ENCODE measurements around the gene MAML3. TPM values are rescaled to one million over a fixed set of nuclear protein-coding genes. Genes with fewer than 3 reads are reported as not detected.

Gene MAML3
- total RNA-seq, 1 donor from 2014 or later: 24.8 TPM

- Mint-ChIP-seq H3K9me3 (no peaks in the 10 kb centered on the region), H3K4me3 (no peak overlapping the region)
Observed at GRCh38 chr4:139756391-139757180, 397.4 kb downstream of the MAML3 start.

GRCh38 chr4:139754938-139755337 lies 399.0 kb downstream of the MAML3 start:
- no peak overlapping the region for H3K4me3 Mint-ChIP-seq
- H3K36me3 Mint-ChIP-seq: no peaks in the 10 kb centered on the region
- H3K27ac Mint-ChIP-seq: no peak overlapping the region
- peaks cover 47% of the 10 kb centered on the region for H3K4me1 Mint-ChIP-seq
- no peak for TF ChIP-seq CTCF (IDR thresholded peaks at IDR 0.05; ENCODE audit: unreplicated experiment)
- H3K27me3 Mint-ChIP-seq (ENCODE audit: low read depth): no peaks in the 10 kb centered on the region
- DNase-seq (ENCODE audit: low spot score in 2 of 2, unreplicated experiment in 2 of 2): no peak
- H3K9me3 Mint-ChIP-seq: no peaks in the 10 kb centered on the region

More at GRCh38 chr4:139756391-139757180, 397.4 kb downstream of the MAML3 start:
- H3K36me3 Mint-ChIP-seq: no peaks in the 10 kb centered on the region
- no peak for TF ChIP-seq CTCF (IDR thresholded peaks at IDR 0.05; ENCODE audit: unreplicated experiment)
- H3K27me3 Mint-ChIP-seq (ENCODE audit: low read depth): no peaks in the 10 kb centered on the region
- H3K27ac Mint-ChIP-seq: no peak overlapping the region
- H3K4me1 Mint-ChIP-seq: peaks cover 37% of the 10 kb centered on the region
- no peak for DNase-seq (ENCODE audit: low spot score in 2 of 2, unreplicated experiment in 2 of 2)

GRCh38 chr4:139753686-139754085 lies 400.3 kb downstream of the MAML3 start:
- Mint-ChIP-seq H3K27ac (peak overlapping the region; percentile 8), H3K27me3 (ENCODE audit: low read depth) (no peaks in the 10 kb centered on the region), H3K4me3 (no peak overlapping the region), H3K36me3 (no peaks in the 10 kb centered on the region), H3K9me3 (no peaks in the 10 kb centered on the region), H3K4me1 (peaks cover 58% of the 10 kb centered on the region)
- no peak for DNase-seq (ENCODE audit: low spot score in 2 of 2, unreplicated experiment in 2 of 2)
- no peak for TF ChIP-seq CTCF (IDR thresholded peaks at IDR 0.05; ENCODE audit: unreplicated experiment)

GRCh38 chr4:139749835-139750498 lies 404.0 kb downstream of the MAML3 start:
- no peak for TF ChIP-seq CTCF (IDR thresholded peaks at IDR 0.05; ENCODE audit: unreplicated experiment)
- Mint-ChIP-seq H3K4me3 (no peak overlapping the region), H3K4me1 (peaks cover 74% of the 10 kb centered on the region), H3K27me3 (ENCODE audit: low read depth) (no peaks in the 10 kb centered on the region), H3K27ac (peak overlapping the region; percentile 90), H3K36me3 (no peaks in the 10 kb centered on the region), H3K9me3 (no peaks in the 10 kb centered on the region)
- no peak for DNase-seq (ENCODE audit: low spot score in 2 of 2, unreplicated experiment in 2 of 2)

- no peak for DNase-seq (ENCODE audit: low spot score in 2 of 2, unreplicated experiment in 2 of 2)
- peak overlapping the region; percentile 53 for H3K27ac Mint-ChIP-seq
- H3K27me3 Mint-ChIP-seq (ENCODE audit: low read depth): no peaks in the 10 kb centered on the region
- H3K4me1 Mint-ChIP-seq: peaks cover 78% of the 10 kb centered on the region
- no peak for TF ChIP-seq CTCF (IDR thresholded peaks at IDR 0.05; ENCODE audit: unreplicated experiment)
- H3K36me3 Mint-ChIP-seq: no peaks in the 10 kb centered on the region
- H3K4me3 Mint-ChIP-seq: no peak overlapping the region
- no peaks in the 10 kb centered on the region for H3K9me3 Mint-ChIP-seq
Observed at GRCh38 chr4:139749338-139749737, 404.6 kb downstream of the MAML3 start.

All from mesothelial cell of epicardium (in vitro differentiated cells).